ENCODE results near the gene PSMA8. TPM values are rescaled to one million over a fixed set of nuclear protein-coding genes. Genes with fewer than 3 reads are reported as not detected.

The PSMA8 gene
- total and polyA plus RNA-seq, 8 donors, result 0.10 to 0.31 TPM; not detected in 6

- 86 to 90% (median 90%) methylated on average over 7 of the region's 7 CpGs for WGBS, 5 donors
- Histone ChIP-seq H3K9me3 (no peaks in the 10 kb centered on the region), H3K27ac (no peak overlapping the region), H3K4me1 (no peaks in the 10 kb centered on the region), H3K36me3 (no peaks in the 10 kb centered on the region), H3K4me3 (no peak overlapping the region), H3K27me3 (no peaks in the 10 kb centered on the region)
- intact Hi-C loops (cut with DNase I; ENCODE audit: low total_unique reads), result no loop called here
- DNase-seq, result no peak
- no peak for TF ChIP-seq CTCF (IDR thresholded peaks at IDR 0.05)
- no peak for TF ChIP-seq EP300 (IDR thresholded peaks at IDR 0.05)
- no peak for TF ChIP-seq POLR2A (IDR thresholded peaks at IDR 0.05)
- no peak for TF ChIP-seq POLR2AphosphoS5 (IDR thresholded peaks at IDR 0.05)
These were observed 47.7 kb downstream of the PSMA8 start for GRCh38 chr18:26181343-26181826.

GRCh38 chr18:26183395-26184112 lies 49.9 kb downstream of the PSMA8 start:
- TF ChIP-seq POLR2AphosphoS5 (IDR thresholded peaks at IDR 0.05) (no peak), EP300 (IDR thresholded peaks at IDR 0.05) (no peak)
- Histone ChIP-seq H3K27me3 (no peaks in the 10 kb centered on the region), H3K36me3 (no peaks in the 10 kb centered on the region), H3K9me3 (no peaks in the 10 kb centered on the region), H3K4me1 (no peaks in the 10 kb centered on the region), H3K4me3 (no peak overlapping the region), H3K27ac (no peak overlapping the region)
- intact Hi-C loops (cut with DNase I; ENCODE audit: low total_unique reads), result no loop called here
- DNase-seq, result no peak

- WGBS, 5 donors, result 58 to 71% (median 62%) methylated on average over 2 of the region's 2 CpGs
- no peaks in the 10 kb centered on the region for H3K36me3 ChIP-seq
- DNase-seq, result no peak
- intact Hi-C loops (cut with DNase I; ENCODE audit: low total_unique reads), result no loop called here
- no peak overlapping the region for H3K27ac ChIP-seq
- TF ChIP-seq EP300 (IDR thresholded peaks at IDR 0.05), result no peak
- peak in 1 of 7 experiments; percentile 10 for TF ChIP-seq CTCF (IDR thresholded peaks at IDR 0.05)
- TF ChIP-seq POLR2A (IDR thresholded peaks at IDR 0.05), result no peak
- H3K4me1 ChIP-seq, result no peaks in the 10 kb centered on the region
- H3K9me3 ChIP-seq, result no peaks in the 10 kb centered on the region
- no peaks in the 10 kb centered on the region for H3K27me3 ChIP-seq
- no peak overlapping the region for H3K4me3 ChIP-seq
These were observed 51.6 kb downstream of the PSMA8 start for GRCh38 chr18:26185267-26185666.

- no peak for TF ChIP-seq CTCF (IDR thresholded peaks at IDR 0.05)
- no peak for TF ChIP-seq POLR2A (IDR thresholded peaks at IDR 0.05)
- no peak for TF ChIP-seq POLR2AphosphoS5 (IDR thresholded peaks at IDR 0.05)
- no peak for TF ChIP-seq EP300 (IDR thresholded peaks at IDR 0.05)
- H3K36me3 ChIP-seq, result no peaks in the 10 kb centered on the region
- no peaks in the 10 kb centered on the region for H3K4me1 ChIP-seq
- no peaks in the 10 kb centered on the region for H3K27me3 ChIP-seq
- peak in 1 of 2 donors; percentile 22 for DNase-seq
- intact Hi-C loops (cut with DNase I; ENCODE audit: low total_unique reads), result no loop called here
- no peak overlapping the region for H3K4me3 ChIP-seq
- peak overlapping the region in 1 of 5 donors; percentile 26 for H3K27ac ChIP-seq
- 73 to 87% (median 85%) methylated on average over 8 of the region's 8 CpGs for WGBS, 5 donors
- no peaks in the 10 kb centered on the region for H3K9me3 ChIP-seq
These were observed 56.8 kb downstream of the PSMA8 start for GRCh38 chr18:26190506-26190905.

- no peaks in the 10 kb centered on the region for H3K27me3 ChIP-seq
- intact Hi-C loops (cut with DNase I; ENCODE audit: low total_unique reads), result no loop called here
- no peaks in the 10 kb centered on the region for H3K36me3 ChIP-seq
- H3K27ac ChIP-seq, result no peak overlapping the region
- 64 to 90% (median 78%) methylated on average over 1 of the region's 1 CpG for WGBS, 5 donors
- DNase-seq, result no peak
- no peaks in the 10 kb centered on the region for H3K9me3 ChIP-seq
- no peaks in the 10 kb centered on the region for H3K4me1 ChIP-seq
- no peak overlapping the region for H3K4me3 ChIP-seq
- no peak for TF ChIP-seq EP300 (IDR thresholded peaks at IDR 0.05)
- TF ChIP-seq POLR2AphosphoS5 (IDR thresholded peaks at IDR 0.05), result no peak
- TF ChIP-seq POLR2A (IDR thresholded peaks at IDR 0.05), result no peak
- TF ChIP-seq CTCF (IDR thresholded peaks at IDR 0.05), result no peak
These were observed 58.6 kb downstream of the PSMA8 start for GRCh38 chr18:26192233-26192632.
